ENCODE measurements around the gene TP53AIP1.
"Not testable (repeated sequence)": the region's sequence is repeated elsewhere in the genome, so short reads cannot be mapped to it uniquely, and the experiment has no call there.

The TP53AIP1 gene

GRCh38 chr11:128926000-128926399, 16.7 kb downstream of the TP53AIP1 start:
- no peak for DNase-seq (ENCODE audit: low read depth in 2 of 2)

- DNase-seq (ENCODE audit: low read depth in 2 of 2): no peak
Measured at GRCh38 chr11:128925250-128925600, 17.4 kb downstream of the TP53AIP1 start.

GRCh38 chr11:128924510-128925249, 18.0 kb downstream of the TP53AIP1 start:
- DNase-seq (ENCODE audit: low read depth in 2 of 2): no peak

GRCh38 chr11:128924104-128924503, 18.6 kb downstream of the TP53AIP1 start:
- no peak for DNase-seq (ENCODE audit: low read depth in 2 of 2)

GRCh38 chr11:128921793-128922192, 20.9 kb downstream of the TP53AIP1 start:
- no peak for DNase-seq (ENCODE audit: low read depth in 2 of 2)

- DNase-seq (ENCODE audit: low read depth in 2 of 2): no peak
Measured at GRCh38 chr11:128920666-128921065, 22.0 kb downstream of the TP53AIP1 start.

- DNase-seq (ENCODE audit: low read depth in 2 of 2): not testable (repeated sequence)
Measured at GRCh38 chr11:128919635-128920034, 23.0 kb downstream of the TP53AIP1 start.

GRCh38 chr11:128919216-128919615, 23.5 kb downstream of the TP53AIP1 start:
- no peak for DNase-seq (ENCODE audit: low read depth in 2 of 2)

GRCh38 chr11:128917144-128917724, 25.4 kb downstream of the TP53AIP1 start:
- DNase-seq (ENCODE audit: low read depth in 2 of 2): no peak

- no peak for DNase-seq (ENCODE audit: low read depth in 2 of 2)
Measured at GRCh38 chr11:128916681-128917080, 26.0 kb downstream of the TP53AIP1 start.

GRCh38 chr11:128916037-128916572, 26.6 kb downstream of the TP53AIP1 start:
- no peak for DNase-seq (ENCODE audit: low read depth in 2 of 2)

GRCh38 chr11:128915149-128915521, 27.5 kb downstream of the TP53AIP1 start:
- DNase-seq (ENCODE audit: low read depth in 2 of 2): no peak

GRCh38 chr11:128914216-128915148, 28.2 kb downstream of the TP53AIP1 start:
- DNase-seq (ENCODE audit: low read depth in 2 of 2): no peak

GRCh38 chr11:128913806-128914205, 28.9 kb downstream of the TP53AIP1 start:
- DNase-seq (ENCODE audit: low read depth in 2 of 2): no peak

- no peak for DNase-seq (ENCODE audit: low read depth in 2 of 2)
Measured at GRCh38 chr11:128911701-128912100, 31.0 kb downstream of the TP53AIP1 start.

- no peak for DNase-seq (ENCODE audit: low read depth in 2 of 2)
Measured at GRCh38 chr11:128911239-128911638, 31.4 kb downstream of the TP53AIP1 start.

- DNase-seq (ENCODE audit: low read depth in 2 of 2): no peak
Measured at GRCh38 chr11:128910576-128910975, 32.1 kb downstream of the TP53AIP1 start.

- DNase-seq (ENCODE audit: low read depth in 2 of 2): no peak
Measured at GRCh38 chr11:128909438-128910125, 33.1 kb downstream of the TP53AIP1 start.

GRCh38 chr11:128908391-128909246, 34.1 kb downstream of the TP53AIP1 start:
- no peak for DNase-seq (ENCODE audit: low read depth in 2 of 2)

- no peak for DNase-seq (ENCODE audit: low read depth in 2 of 2)
Measured at GRCh38 chr11:128907585-128907984, 35.1 kb downstream of the TP53AIP1 start.
